B cell (primary cell): Measurements from ENCODE around the gene OR51B2.

ENCODE experiments used
- CTCF ChIP-seq: fragments of 200-600 bp; IDR thresholded peaks from one replicate; pipeline ENCODE4 v1.8.0; 2022; ENCODE audit warnings: antibody characterized with exemption, mild to moderate bottlenecking
- EZH2 ChIP-seq: IDR thresholded peaks from 2 replicates; pipeline ENCODE4 v1.6.1; 2012; ENCODE audit warnings: borderline replicate concordance, low read depth, mild to moderate bottlenecking, moderate library complexity, low read length; ENCODE audit not compliant: insufficient read depth, poor library complexity, severe bottlenecking

- TF ChIP-seq CTCF, result no peak
- no peak for TF ChIP-seq EZH2
Observed at GRCh38 chr11:5339771-5340322, 15.8 kb upstream of the OR51B2 start.
